OCI-LY7 (cell line): ENCODE measurements around the gene CCDC102A. TPM values are rescaled to one million over a fixed set of nuclear protein-coding genes. Genes with fewer than 3 reads are reported as not detected.

ENCODE experiments used
- Bru-seq: library from RNA; stranded (reverse); fragments of 400-500 nt; gene quantifications from one replicate; lab custom pipeline; 2021; lab: Mats Ljungman, UMichigan
- BruChase-seq, 2 experiments: library from RNA; stranded (reverse); fragments of 400-500 nt; gene quantifications; one replicate each; lab custom pipeline; 2021; lab: Mats Ljungman, UMichigan
- BruUV-seq: library from RNA; stranded (reverse); fragments of 400-500 nt; replicated peaks from 2 replicates; lab custom pipeline; 2021; lab: Mats Ljungman, UMichigan
- CTCF ChIA-PET: fragments of 300-600 bp; sonication (Branson Sonifier 250); formaldehyde crosslinking; loops from one replicate; lab custom pipeline; 2022; ENCODE audit warnings: antibody characterized with exemption; ENCODE audit not compliant: unreplicated experiment; lab: Charles Lee
- POLR2A ChIA-PET: fragments of 300-600 bp; sonication (Branson Sonifier 250); formaldehyde crosslinking; loops from one replicate; lab custom pipeline; 2022; ENCODE audit warnings: antibody characterized with exemption; lab: Charles Lee
- DNase-seq: peaks from one replicate; pipeline ENCODE4 v3.0.0-alpha.2; 2015; ENCODE audit warnings: low spot score
- H2AFZ ChIP-seq: fragments of 200-600 bp; sonication (generic), shearing (Covaris generic); 2 replicates; pipeline ENCODE4 v1.6.1; 2014; ENCODE audit warnings: mild to moderate bottlenecking, antibody characterized with exemption, low read length, moderate library complexity
- H3K27ac ChIP-seq: fragments of 200-600 bp; sonication (generic); 2 replicates; pipeline ENCODE4 v1.5.1; 2014; ENCODE audit warnings: mixed run types, low read depth, mild to moderate bottlenecking, moderate library complexity, low read length, inconsistent platforms; ENCODE audit not compliant: poor library complexity, severe bottlenecking
- H3K36me3 ChIP-seq: fragments of 200-600 bp; sonication (generic); 2 replicates; pipeline ENCODE4 v1.6.1; 2014; ENCODE audit warnings: mild to moderate bottlenecking, antibody characterized with exemption, low read length, moderate library complexity, mixed read lengths; ENCODE audit not compliant: insufficient read depth
- H3K4me1 ChIP-seq: fragments of 200-600 bp; sonication (generic); 2 replicates; pipeline ENCODE4 v1.5.1; 2014; ENCODE audit warnings: mild to moderate bottlenecking, low read length; ENCODE audit not compliant: insufficient read depth, poor library complexity, severe bottlenecking
- H3K4me2 ChIP-seq: fragments of 200-600 bp; sonication (generic); 2 replicates; pipeline ENCODE4 v1.6.1; 2014; ENCODE audit warnings: mild to moderate bottlenecking, low read length
- H3K4me3 ChIP-seq: fragments of 200-600 bp; sonication (generic); 2 replicates; pipeline ENCODE4 v1.5.1; 2014; ENCODE audit warnings: mild to moderate bottlenecking, low read depth, low read length; ENCODE audit not compliant: poor library complexity, severe bottlenecking
- H3K79me2 ChIP-seq: fragments of 200-600 bp; sonication (generic); 2 replicates; pipeline ENCODE4 v1.6.1; 2016; ENCODE audit warnings: low read depth, mild to moderate bottlenecking, low read length, moderate library complexity, mixed read lengths; ENCODE audit not compliant: insufficient read depth
- H3K9me2 ChIP-seq: fragments of 200-600 bp; sonication (generic); 2 replicates; pipeline ENCODE4 v1.6.1; 2016; ENCODE audit warnings: mild to moderate bottlenecking, low read length, mixed read lengths; ENCODE audit not compliant: insufficient read depth
- H3K9me3 ChIP-seq: fragments of 200-600 bp; sonication (generic); 2 replicates; pipeline ENCODE4 v1.6.1; 2014; ENCODE audit warnings: mild to moderate bottlenecking, mixed run types, low read length, mixed read lengths
- H4K20me1 ChIP-seq: fragments of 200-600 bp; sonication (generic); 2 replicates; pipeline ENCODE4 v1.6.1; 2014; ENCODE audit warnings: mild to moderate bottlenecking, antibody characterized with exemption, low read length, moderate library complexity, mixed read lengths; ENCODE audit not compliant: insufficient read depth
- CTCF ChIP-seq: fragments of 200-600 bp; sonication (generic); conservative IDR thresholded peaks from 2 replicates; pipeline ENCODE4 v1.5.1; 2014; ENCODE audit warnings: mild to moderate bottlenecking, antibody characterized with exemption, low read length, moderate library complexity, mixed read lengths
- EZH2phosphoT487 ChIP-seq: fragments of 200-600 bp; sonication (generic); IDR thresholded peaks from 2 replicates; pipeline ENCODE4 v1.6.1; 2018; ENCODE audit warnings: low read depth, borderline replicate concordance, mild to moderate bottlenecking, mixed run types, antibody characterized with exemption, low read length, moderate library complexity, mixed read lengths
- intact Hi-C: fragments of 100-400 bp; cut with micrococcal nuclease; formaldehyde crosslinking; loops from one replicate; pipeline ENCODE4 v1.10.0; 2022; ENCODE audit not compliant: unreplicated experiment
- long read RNA-seq: library from polyadenylated mRNA; stranded (forward); transcript quantifications from one replicate; pipeline ENCODE4 v2.0.0, GENCODE V29; 2022
- total RNA-seq, 2 experiments: library from RNA; depleted of rRNA in 1 of 2; stranded (reverse); fragments of >200 nt in 1 of 2; shearing (Covaris generic) in 1 of 2; gene quantifications; 2 replicates each; pipeline ENCODE4 v1.2.3, GENCODE V29; 2014 to 2022

The CCDC102A gene
- total RNA-seq (2014; rRNA removed; shearing (Covaris generic)) (4.2 and 4.8 TPM in 2 replicates), total RNA-seq (2022) (6.7 and 7.1 TPM in 2 replicates), Bru-seq, nascent RNA (percentile 41 among the genes with signal in this experiment), BruChase-seq, experiment 1, labeled RNA remaining after a 6-hour chase (percentile 49 among the genes with signal in this experiment), BruChase-seq, experiment 2, labeled RNA remaining after a 2-hour chase (percentile 51 among the genes with signal in this experiment)
- long read RNA-seq, transcript CCDC102A-201 (9 exons, 2,463 nt) = major isoform, 9 of 14 reads
- long read RNA-seq, partial matches to known transcripts = 2 of 14 reads
- long read RNA-seq, other reads (novel, unspliced or antisense) = 3 of 14 reads

DNA sequence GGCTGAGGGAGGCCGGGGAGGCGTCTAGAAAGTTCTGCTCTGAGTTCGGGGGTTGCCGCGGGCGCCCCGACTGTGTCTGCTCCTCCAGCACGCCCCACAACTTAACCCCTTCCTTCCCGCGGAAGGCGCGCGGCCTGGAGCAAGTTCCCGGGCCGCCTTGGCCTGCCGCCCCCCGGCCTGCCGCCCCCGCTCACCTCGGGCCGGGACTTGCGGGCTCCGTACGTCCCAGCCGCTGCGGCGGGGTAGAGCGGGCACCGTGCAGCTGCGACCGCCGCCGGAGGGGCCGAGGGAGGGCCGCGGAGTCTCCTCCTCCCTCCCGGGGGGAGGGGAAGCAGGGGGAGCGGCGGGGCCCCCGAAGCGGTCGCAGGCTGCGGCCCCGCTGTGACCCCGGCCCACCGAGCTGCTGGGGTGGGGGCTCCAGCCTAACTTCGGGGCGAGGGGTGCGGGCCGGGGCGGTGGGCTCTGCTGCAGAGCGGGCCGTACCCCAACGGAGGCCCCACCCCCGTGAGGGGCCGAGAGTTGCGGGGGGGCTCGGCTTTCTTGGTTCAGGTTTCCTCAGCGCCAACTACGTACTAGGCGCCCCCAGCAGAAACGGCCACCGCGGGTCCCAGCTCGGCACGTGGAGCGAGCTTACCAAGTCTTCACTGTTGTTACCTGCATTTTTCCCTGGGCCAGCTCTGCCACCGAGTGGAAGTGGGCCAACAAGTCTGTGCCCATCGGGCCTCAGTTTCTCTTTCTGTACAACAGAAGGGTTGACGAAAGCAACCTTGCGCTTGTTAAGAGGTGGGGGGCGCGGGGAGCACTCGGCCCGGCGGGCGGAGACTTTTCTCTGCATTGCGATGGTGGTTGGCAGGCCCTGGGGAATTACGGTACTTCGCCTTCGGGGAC is at the start of gene CCDC102A:
Gene CCDC102A, minus strand, starts transcription at position 266 of the 888 bp plus-strand sequence. CDS start 7,394 bp downstream, outside the sequence.
- Histone ChIP-seq H3K27ac (peak within 1 kb of the TSS; percentile 75), H3K4me3 (peak within 1 kb of the TSS; percentile 74), H3K4me2 (peak within 1 kb of the TSS; percentile 95), H3K9me2 (no peaks in the 10 kb centered on the region), H2AFZ (peak within 1 kb of the TSS; percentile 66), H4K20me1 (no peaks in the 10 kb centered on the region), H3K4me1 (peaks cover 89% of the 10 kb centered on the region), H3K79me2 (no peaks in the 10 kb centered on the region), H3K36me3 (no peaks in the 10 kb centered on the region), H3K9me3 (no peaks in the 10 kb centered on the region)
- peak; percentile 72 for DNase-seq
- no peak for TF ChIP-seq CTCF
- no peak for TF ChIP-seq EZH2phosphoT487
- ChIA-PET POLR2A (interaction anchor here (0.7 to 3.3 kb wide), 6 partner anchors 8 to 599 kb away, joined by 3 to 14 read pairs (median 4); no protein-coding TSS in a partner anchor), CTCF (interaction anchor here (0.8 kb wide), 1 partner anchor 13 kb away, joined by 3 read pairs; no protein-coding TSS in a partner anchor)
- intact Hi-C loops = loop anchor here (1.0 to 5.0 kb wide), 3 partner anchors 8 to 74 kb away; partner anchors contain the start of genes DOK4 and POLR2C
- no TSS peak for BruUV-seq

- H3K4me2 ChIP-seq = no peak overlapping the region
- H3K9me2 ChIP-seq = no peaks in the 10 kb centered on the region
- no peak overlapping the region for H2AFZ ChIP-seq
- H3K4me1 ChIP-seq = no peaks in the 10 kb centered on the region
- no peak overlapping the region for H3K27ac ChIP-seq
- H3K9me3 ChIP-seq = no peaks in the 10 kb centered on the region
- no peak overlapping the region for H3K4me3 ChIP-seq
- CTCF ChIA-PET = no interaction called here
- no TSS peak for BruUV-seq
- intact Hi-C loops = no loop called here
- POLR2A ChIA-PET = interaction anchor here (0.5 kb wide), 1 partner anchor 429 kb away, joined by 3 read pairs; no protein-coding TSS in a partner anchor
- H3K36me3 ChIP-seq = no peaks in the 10 kb centered on the region
- no peak for DNase-seq
- H3K79me2 ChIP-seq = no peaks in the 10 kb centered on the region
- TF ChIP-seq CTCF = no peak
- no peaks in the 10 kb centered on the region; the same call in 1 of the 2 replicates for H4K20me1 ChIP-seq
These were observed 48.8 kb upstream of the CCDC102A start for GRCh38 chr16:57585051-57585687.
